IPS-18c (cell line): ENCODE measurements around the gene ELL.

Experiments used
- H3K4me3 ChIP-seq: 2 replicates; pipeline ENCODE4 v1.7.0; 2013; ENCODE audit warnings: low read depth, mild to moderate bottlenecking, low read length, moderate library complexity; ENCODE audit not compliant: insufficient read depth
- H3K9me3 ChIP-seq: one replicate; pipeline ENCODE4 v1.6.1; 2013; ENCODE audit warnings: mild to moderate bottlenecking, low read length, moderate library complexity; ENCODE audit not compliant: control insufficient read depth, insufficient read depth

ELL gene

GRCh38 chr19:18435842-18436670 lies 85.8 kb downstream of the ELL start:
- peaks cover 2% of the 10 kb centered on the region for H3K9me3 ChIP-seq
- peak overlapping the region; percentile 81 for H3K4me3 ChIP-seq

GRCh38 chr19:18435178-18435841 lies 86.6 kb downstream of the ELL start:
- no peak overlapping the region for H3K4me3 ChIP-seq
- no peaks in the 10 kb centered on the region for H3K9me3 ChIP-seq

- Histone ChIP-seq H3K9me3 (no peaks in the 10 kb centered on the region), H3K4me3 (no peak overlapping the region; the same call in 1 of the 2 replicates)
These were observed 87.3 kb downstream of the ELL start for GRCh38 chr19:18434411-18435175.

- peak overlapping the region; percentile 34; the same call in 1 of the 2 replicates for H3K4me3 ChIP-seq
- no peaks in the 10 kb centered on the region for H3K9me3 ChIP-seq
These were observed 88.0 kb downstream of the ELL start for GRCh38 chr19:18433735-18434398.

- Histone ChIP-seq H3K4me3 (peak overlapping the region; percentile 58), H3K9me3 (no peaks in the 10 kb centered on the region)
These were observed 88.7 kb downstream of the ELL start for GRCh38 chr19:18433015-18433691.

GRCh38 chr19:18432275-18433014 lies 89.4 kb downstream of the ELL start:
- peak overlapping the region; percentile 58 for H3K4me3 ChIP-seq
- H3K9me3 ChIP-seq: no peaks in the 10 kb centered on the region

GRCh38 chr19:18431351-18432197 lies 90.3 kb downstream of the ELL start:
- Histone ChIP-seq H3K4me3 (no peak overlapping the region; the same call in 1 of the 2 replicates), H3K9me3 (no peaks in the 10 kb centered on the region)

GRCh38 chr19:18430417-18431144 lies 91.3 kb downstream of the ELL start:
- H3K9me3 ChIP-seq: no peaks in the 10 kb centered on the region
- H3K4me3 ChIP-seq: no peak overlapping the region

GRCh38 chr19:18429717-18430416 lies 92.0 kb downstream of the ELL start:
- no peaks in the 10 kb centered on the region for H3K9me3 ChIP-seq
- peak overlapping the region; percentile 71 for H3K4me3 ChIP-seq

GRCh38 chr19:18428787-18429674 lies 92.8 kb downstream of the ELL start:
- Histone ChIP-seq H3K4me3 (peak overlapping the region; percentile 71), H3K9me3 (no peaks in the 10 kb centered on the region)

GRCh38 chr19:18428173-18428786 lies 93.6 kb downstream of the ELL start:
- no peaks in the 10 kb centered on the region for H3K9me3 ChIP-seq
- H3K4me3 ChIP-seq: no peak overlapping the region; the same call in 1 of the 2 replicates

- no peak overlapping the region for H3K4me3 ChIP-seq
- H3K9me3 ChIP-seq: no peaks in the 10 kb centered on the region
These were observed 94.1 kb downstream of the ELL start for GRCh38 chr19:18427743-18428113.

- Histone ChIP-seq H3K4me3 (no peak overlapping the region), H3K9me3 (no peaks in the 10 kb centered on the region)
These were observed 94.7 kb downstream of the ELL start for GRCh38 chr19:18427080-18427742.
